DMS53 treated with DMSO at 0.1 percent for 48 hours (cell line): Measurements from ENCODE around the gene CWC22.

Experiments
- DNase-seq: peaks from one replicate; lab custom pipeline; 2025; ENCODE audit not compliant: unreplicated experiment; lab: John Stamatoyannopoulos, UW

Gene CWC22

GRCh38 chr2:179900655-179901054 is 106.4 kb downstream of the CWC22 start:
- DNase-seq = peak; percentile 4

GRCh38 chr2:179899666-179900065 is 107.4 kb downstream of the CWC22 start:
- DNase-seq = no peak

- DNase-seq = peak; percentile 46
Measured at GRCh38 chr2:179898873-179899272, 108.2 kb downstream of the CWC22 start.
